GM12878 (cell line): ENCODE measurements around the gene RAI14. TPM values are rescaled to one million over a fixed set of nuclear protein-coding genes. Genes with fewer than 3 reads are reported as not detected.

Source experiments
- ATAC-seq: fragments of 200-7000 bp; cut with Tn5 transposase; 3 replicates; pipeline ENCODE4 v1.9.1; 2020; ENCODE audit warnings: mild to moderate bottlenecking, moderate library complexity
- BruUV-seq: library from RNA; stranded (reverse); fragments of 400-500 nt; replicated peaks from 2 replicates; lab custom pipeline; 2021; lab: Mats Ljungman, UMichigan
- CTCF ChIA-PET: fragments of 300-600 bp; sonication (Branson Sonifier 250); formaldehyde crosslinking; extraction: SDS; loops from one replicate; lab custom pipeline; 2021; ENCODE audit warnings: inconsistent platforms; lab: Yijun Ruan, JAX
- POLR2A ChIA-PET: fragments of 350-600 bp; formaldehyde crosslinking; extraction: SDS; loops from one replicate; lab custom pipeline; 2021; ENCODE audit warnings: inconsistent platforms; lab: Charles Lee
- RAD21 ChIA-PET: fragments of 300-600 bp; sonication (Branson Sonifier 250); formaldehyde crosslinking; loops from one replicate; lab custom pipeline; 2023; ENCODE audit warnings: antibody characterized with exemption; ENCODE audit not compliant: unreplicated experiment; lab: Charles Lee
- SMC1A ChIA-PET: fragments of 300-600 bp; sonication (Branson Sonifier 250); formaldehyde crosslinking; loops from one replicate; lab custom pipeline; 2023; ENCODE audit not compliant: unreplicated experiment, uncharacterized antibody; lab: Charles Lee
- DNase-seq: peaks from one replicate; pipeline ENCODE4 v3.0.0-alpha.2; 2011; ENCODE audit warnings: low read depth, low spot score
- FAIRE-seq: peaks from 3 replicates; lab custom pipeline; 2011; peaks lifted over from hg19 to GRCh38; lab: Jason Lieb, UNC
- H2AFZ ChIP-seq: 2 replicates; pipeline ENCODE4 v1.6.0; 2011; ENCODE audit warnings: low read depth, low read length, control low read depth; ENCODE audit not compliant: control insufficient read depth
- H3K27ac ChIP-seq: 2 replicates; pipeline ENCODE4 v1.5.1; 2011; ENCODE audit warnings: control low read depth; ENCODE audit not compliant: control insufficient read depth, insufficient read depth
- H3K27me3 ChIP-seq, 2 experiments: replicated peaks in 1 of 2; 2 replicates each; pipeline versions ENCODE4 v1.6.0 to v1.6.1; 2011; ENCODE audit warnings: low read length in 1 of 2; ENCODE audit not compliant: control insufficient read depth in 2 of 2, insufficient read depth in 2 of 2
- H3K36me3 ChIP-seq, 2 experiments: 2 replicates each; pipeline ENCODE4 v1.5.1; 2011; ENCODE audit warnings: low read length in 1 of 2; ENCODE audit not compliant: control insufficient read depth in 2 of 2, insufficient read depth in 2 of 2
- H3K4me1 ChIP-seq: 2 replicates; pipeline ENCODE4 v1.6.1; 2011; ENCODE audit warnings: mild to moderate bottlenecking, low read length, moderate library complexity, mixed read lengths; ENCODE audit not compliant: control insufficient read depth, insufficient read depth
- H3K4me2 ChIP-seq: 2 replicates; pipeline ENCODE4 v1.6.0; 2011; ENCODE audit warnings: control low read depth; ENCODE audit not compliant: control insufficient read depth, insufficient read depth
- H3K4me3 ChIP-seq: fragments of 200-600 bp; sonication (generic); 2 replicates; pipeline ENCODE4 v1.5.1; 2016
- H3K79me2 ChIP-seq: 2 replicates; pipeline ENCODE4 v1.6.0; 2011; ENCODE audit warnings: low read length; ENCODE audit not compliant: control insufficient read depth, insufficient read depth
- H3K9ac ChIP-seq: 2 replicates; pipeline ENCODE4 v1.8.0; 2011; ENCODE audit warnings: low read length, control low read depth, mixed read lengths; ENCODE audit not compliant: control insufficient read depth, insufficient read depth
- H3K9me3 ChIP-seq: replicated peaks from 3 replicates; pipeline ENCODE4 v1.5.1; 2011; ENCODE audit warnings: mild to moderate bottlenecking, low read length; ENCODE audit not compliant: control insufficient read depth, insufficient read depth
- H4K20me1 ChIP-seq: 2 replicates; pipeline ENCODE4 v1.6.0; 2011; ENCODE audit not compliant: control insufficient read depth, insufficient read depth
- ASH2L ChIP-seq: fragments of 300-600, 200-600 bp; sonication (generic); IDR thresholded peaks from 2 replicates; pipeline ENCODE4 v1.6.1; 2017; ENCODE audit warnings: low read depth, mild to moderate bottlenecking, borderline replicate concordance
- CBX3 ChIP-seq: fragments of 200-600 bp; sonication (generic); IDR thresholded peaks from 2 replicates; pipeline ENCODE4 v1.6.1; 2016; ENCODE audit warnings: low read depth, borderline replicate concordance
- CEBPB ChIP-seq, 2 experiments: fragments of 150-350 bp in 1 of 2; IDR thresholded peaks; 2 replicates each; pipeline ENCODE4 v1.6.1; 2012 to 2014; ENCODE audit warnings: low read depth in 2 of 2, low read length in 2 of 2, borderline replicate concordance in 1 of 2, inconsistent platforms in 1 of 2
- EP300 ChIP-seq, 2 experiments: fragments of 150-350 bp in 1 of 2; IDR thresholded peaks; 2 replicates each; pipeline ENCODE4 v1.6.1; 2011 to 2012; ENCODE audit warnings: low read depth in 2 of 2, low read length in 2 of 2, borderline replicate concordance in 1 of 2, improper control_type of control experiment in 1 of 2, inconsistent platforms in 1 of 2; ENCODE audit not compliant: control insufficient read depth in 1 of 2
- IRF4 ChIP-seq: IDR thresholded peaks from 2 replicates; pipeline ENCODE4 v1.6.1; 2011; ENCODE audit warnings: low read depth, low read length
- JUNB ChIP-seq: IDR thresholded peaks from 2 replicates; pipeline ENCODE4 v1.6.1; 2016; ENCODE audit warnings: antibody characterized with exemption, mild to moderate bottlenecking
- MAX ChIP-seq: IDR thresholded peaks from 2 replicates; pipeline ENCODE4 v1.6.1; 2012; ENCODE audit warnings: low read depth, low read length, improper control_type of control experiment
- NBN ChIP-seq: fragments of 450-650 bp; IDR thresholded peaks from 2 replicates; pipeline ENCODE4 v1.6.1; 2016
- RB1 ChIP-seq: fragments of 450-650 bp; formaldehyde crosslinking; IDR thresholded peaks from 2 replicates; pipeline ENCODE4 v1.6.1; 2017; ENCODE audit warnings: mild to moderate bottlenecking, borderline replicate concordance
- SIX5 ChIP-seq: IDR thresholded peaks from 2 replicates; pipeline ENCODE4 v1.6.1; 2011; ENCODE audit warnings: mild to moderate bottlenecking, low read depth, low read length, moderate library complexity; ENCODE audit not compliant: severe bottlenecking
- SRF ChIP-seq, 2 experiments: IDR thresholded peaks; 2 replicates each; pipeline ENCODE4 v1.6.1; 2011; ENCODE audit warnings: low read depth in 2 of 2, low read length in 2 of 2, mild to moderate bottlenecking in 1 of 2, moderate library complexity in 1 of 2
- YY1 ChIP-seq: IDR thresholded peaks from 2 replicates; pipeline ENCODE4 v1.6.1; 2011; ENCODE audit warnings: low read depth, mild to moderate bottlenecking, low read length
- ZNF24 ChIP-seq: fragments of 450-650 bp; IDR thresholded peaks from 2 replicates; pipeline ENCODE4 v1.6.1; 2017; ENCODE audit warnings: antibody characterized with exemption, mild to moderate bottlenecking
- ZZZ3 ChIP-seq: IDR thresholded peaks from 2 replicates; pipeline ENCODE4 v1.6.1; 2011; ENCODE audit warnings: low read depth; ENCODE audit not compliant: control insufficient read depth, insufficient read length
- WGBS: methylation state at CpG from one replicate; pipeline ENCODE4 v1.1.6; 2016; ENCODE audit warnings: low lambda C conversion rate; ENCODE audit not compliant: insufficient replicate concordance, insufficient coverage; ENCODE audit errors: missing lambda C conversion rate; 5-methylcytosine and 5-hydroxymethylcytosine counted together
- in situ Hi-C: fragments of 300-500 bp; cut with MboI; formaldehyde crosslinking; loops from 9 replicates; pipeline ENCODE4 v1.14.3; 2018; ENCODE audit warnings: mixed read lengths
- intact Hi-C: fragments of 100-400 bp; cut with micrococcal nuclease; formaldehyde crosslinking; loops from one replicate; pipeline ENCODE4 v1.14.2; 2022; ENCODE audit not compliant: unreplicated experiment
- polyA plus RNA-seq, 11 experiments: library from polyadenylated mRNA; depleted of rRNA in 4 of 11; unstranded in 6 of 11; stranded (reverse) in 5 of 11; fragments of >200 nt; fragmentation: Nextera tagmentation in 4 of 11; fragmentation: Illumina TruSeq in 1 of 11; extraction: Ambion mirVana in 4 of 11; extraction: Trizol in 1 of 11; gene quantifications; 1 replicate in 1 of 11; 2 replicates in 10 of 11; pipeline versions ENCODE4 v1.2.1 to v1.2.3, GENCODE V29; 2011 to 2016; ENCODE audit warnings: inconsistent platforms in 2 of 11, missing spikeins in 2 of 11, low read depth in 1 of 11
- total RNA-seq, 4 experiments: library from RNA; depleted of rRNA in 3 of 4; stranded (reverse); fragments of >200 nt in 3 of 4; fragmentation: Illumina TruSeq in 1 of 4; extraction: Trizol in 1 of 4; gene quantifications; 2 replicates each; pipeline versions ENCODE4 v1.2.1 to v1.2.3, GENCODE V29; 2013 to 2021
- TF ChIP-seq, protein P1 (sequence below): IDR thresholded peaks from 2 replicates; pipeline ENCODE4 v1.6.1; 2011; ENCODE audit warnings: low read depth, mild to moderate bottlenecking, low read length, moderate library complexity, borderline replicate concordance; ENCODE audit errors: extremely low read depth
- TF ChIP-seq, protein P2 (sequence below): fragments of 450-650 bp; IDR thresholded peaks from 2 replicates; pipeline ENCODE4 v1.6.1; 2017; ENCODE audit warnings: low read depth, mild to moderate bottlenecking, moderate library complexity
- TF ChIP-seq, protein P3 (sequence below): fragments of 450-650 bp; IDR thresholded peaks from 2 replicates; pipeline ENCODE4 v1.6.1; 2017; ENCODE audit warnings: antibody characterized with exemption, mild to moderate bottlenecking, moderate library complexity
- TF ChIP-seq, protein P4 (sequence below), 3 experiments: IDR thresholded peaks in 2 of 3; conservative IDR thresholded peaks in 1 of 3; 2 replicates each; pipeline ENCODE4 v1.5.1; 2011; ENCODE audit warnings: low read depth in 3 of 3, low read length in 3 of 3, mild to moderate bottlenecking in 3 of 3, control low read depth in 2 of 3, moderate library complexity in 2 of 3, inconsistent platforms in 1 of 3, mixed read lengths in 1 of 3; ENCODE audit not compliant: control insufficient read depth in 2 of 3, insufficient read depth in 1 of 3; ENCODE audit errors: extremely low read depth in 1 of 3

Gene RAI14
- total and polyA plus RNA-seq, 10 of the 15 experiments (the other 5 are each of a cell fraction or from before 2014, with no cell fraction given), result 0.18 to 4.6 (median 1.9) TPM

GRCh38 chr5:34857894-34858293 is 201.8 kb downstream of the RAI14 start:
- no peaks in the 10 kb centered on the region for H3K36me3 ChIP-seq
- in situ Hi-C loops, result loop anchor here (25.0 kb wide), 1 partner anchor 671 kb away; no protein-coding TSS in a partner anchor
- TF ChIP-seq ZZZ3 (no peak), JUNB (no peak), SRF (IDR thresholded peaks at IDR 0.05; ENCODE audit: low read depth in 2 of 2, low read length in 2 of 2) (no peak), CBX3 (no peak), EP300 (IDR thresholded peaks at IDR 0.05; ENCODE audit: borderline replicate concordance in 1 of 2, control insufficient read depth in 1 of 2, low read depth in 2 of 2, low read length in 2 of 2) (no peak), SIX5 (no peak), IRF4 (no peak), NBN (no peak), CEBPB (IDR thresholded peaks at IDR 0.05; ENCODE audit: borderline replicate concordance in 1 of 2, low read depth in 2 of 2, low read length in 2 of 2) (no peak), ZNF24 (no peak), YY1 (no peak), ASH2L (no peak), MAX (no peak), RB1 (no peak)
- TF ChIP-seq, protein P1, sequence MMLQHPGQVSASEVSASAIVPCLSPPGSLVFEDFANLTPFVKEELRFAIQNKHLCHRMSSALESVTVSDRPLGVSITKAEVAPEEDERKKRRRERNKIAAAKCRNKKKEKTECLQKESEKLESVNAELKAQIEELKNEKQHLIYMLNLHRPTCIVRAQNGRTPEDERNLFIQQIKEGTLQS, result no peak
- TF ChIP-seq, protein P2, sequence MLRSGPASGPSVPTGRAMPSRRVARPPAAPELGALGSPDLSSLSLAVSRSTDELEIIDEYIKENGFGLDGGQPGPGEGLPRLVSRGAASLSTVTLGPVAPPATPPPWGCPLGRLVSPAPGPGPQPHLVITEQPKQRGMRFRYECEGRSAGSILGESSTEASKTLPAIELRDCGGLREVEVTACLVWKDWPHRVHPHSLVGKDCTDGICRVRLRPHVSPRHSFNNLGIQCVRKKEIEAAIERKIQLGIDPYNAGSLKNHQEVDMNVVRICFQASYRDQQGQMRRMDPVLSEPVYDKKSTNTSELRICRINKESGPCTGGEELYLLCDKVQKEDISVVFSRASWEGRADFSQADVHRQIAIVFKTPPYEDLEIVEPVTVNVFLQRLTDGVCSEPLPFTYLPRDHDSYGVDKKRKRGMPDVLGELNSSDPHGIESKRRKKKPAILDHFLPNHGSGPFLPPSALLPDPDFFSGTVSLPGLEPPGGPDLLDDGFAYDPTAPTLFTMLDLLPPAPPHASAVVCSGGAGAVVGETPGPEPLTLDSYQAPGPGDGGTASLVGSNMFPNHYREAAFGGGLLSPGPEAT, result no peak
- TF ChIP-seq, protein P3, sequence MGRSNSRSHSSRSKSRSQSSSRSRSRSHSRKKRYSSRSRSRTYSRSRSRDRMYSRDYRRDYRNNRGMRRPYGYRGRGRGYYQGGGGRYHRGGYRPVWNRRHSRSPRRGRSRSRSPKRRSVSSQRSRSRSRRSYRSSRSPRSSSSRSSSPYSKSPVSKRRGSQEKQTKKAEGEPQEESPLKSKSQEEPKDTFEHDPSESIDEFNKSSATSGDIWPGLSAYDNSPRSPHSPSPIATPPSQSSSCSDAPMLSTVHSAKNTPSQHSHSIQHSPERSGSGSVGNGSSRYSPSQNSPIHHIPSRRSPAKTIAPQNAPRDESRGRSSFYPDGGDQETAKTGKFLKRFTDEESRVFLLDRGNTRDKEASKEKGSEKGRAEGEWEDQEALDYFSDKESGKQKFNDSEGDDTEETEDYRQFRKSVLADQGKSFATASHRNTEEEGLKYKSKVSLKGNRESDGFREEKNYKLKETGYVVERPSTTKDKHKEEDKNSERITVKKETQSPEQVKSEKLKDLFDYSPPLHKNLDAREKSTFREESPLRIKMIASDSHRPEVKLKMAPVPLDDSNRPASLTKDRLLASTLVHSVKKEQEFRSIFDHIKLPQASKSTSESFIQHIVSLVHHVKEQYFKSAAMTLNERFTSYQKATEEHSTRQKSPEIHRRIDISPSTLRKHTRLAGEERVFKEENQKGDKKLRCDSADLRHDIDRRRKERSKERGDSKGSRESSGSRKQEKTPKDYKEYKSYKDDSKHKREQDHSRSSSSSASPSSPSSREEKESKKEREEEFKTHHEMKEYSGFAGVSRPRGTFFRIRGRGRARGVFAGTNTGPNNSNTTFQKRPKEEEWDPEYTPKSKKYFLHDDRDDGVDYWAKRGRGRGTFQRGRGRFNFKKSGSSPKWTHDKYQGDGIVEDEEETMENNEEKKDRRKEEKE, result no peak
- TF ChIP-seq, protein P4, sequence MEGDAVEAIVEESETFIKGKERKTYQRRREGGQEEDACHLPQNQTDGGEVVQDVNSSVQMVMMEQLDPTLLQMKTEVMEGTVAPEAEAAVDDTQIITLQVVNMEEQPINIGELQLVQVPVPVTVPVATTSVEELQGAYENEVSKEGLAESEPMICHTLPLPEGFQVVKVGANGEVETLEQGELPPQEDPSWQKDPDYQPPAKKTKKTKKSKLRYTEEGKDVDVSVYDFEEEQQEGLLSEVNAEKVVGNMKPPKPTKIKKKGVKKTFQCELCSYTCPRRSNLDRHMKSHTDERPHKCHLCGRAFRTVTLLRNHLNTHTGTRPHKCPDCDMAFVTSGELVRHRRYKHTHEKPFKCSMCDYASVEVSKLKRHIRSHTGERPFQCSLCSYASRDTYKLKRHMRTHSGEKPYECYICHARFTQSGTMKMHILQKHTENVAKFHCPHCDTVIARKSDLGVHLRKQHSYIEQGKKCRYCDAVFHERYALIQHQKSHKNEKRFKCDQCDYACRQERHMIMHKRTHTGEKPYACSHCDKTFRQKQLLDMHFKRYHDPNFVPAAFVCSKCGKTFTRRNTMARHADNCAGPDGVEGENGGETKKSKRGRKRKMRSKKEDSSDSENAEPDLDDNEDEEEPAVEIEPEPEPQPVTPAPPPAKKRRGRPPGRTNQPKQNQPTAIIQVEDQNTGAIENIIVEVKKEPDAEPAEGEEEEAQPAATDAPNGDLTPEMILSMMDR (IDR thresholded peaks at IDR 0.05 in 2 of 3, conservative IDR thresholded peaks at IDR 0.05 in 1 of 3; ENCODE audit: control insufficient read depth in 2 of 3, extremely low read depth in 1 of 3, insufficient read depth in 1 of 3, low read depth in 3 of 3, low read length in 3 of 3), result no peak
- H3K27me3 ChIP-seq, result no peaks in the 10 kb centered on the region
- peaks cover 6% of the 10 kb centered on the region for H3K4me1 ChIP-seq
- no peak for ATAC-seq
- CTCF ChIA-PET, result no interaction called here
- RAD21 ChIA-PET, result no interaction called here
- POLR2A ChIA-PET, result no interaction called here
- no TSS peak for BruUV-seq
- WGBS, result 25% methylated on average over 1 of the region's 1 CpG
- H3K9me3 ChIP-seq, result no peaks in the 10 kb centered on the region
- no peak overlapping the region for H3K9ac ChIP-seq
- DNase-seq, result no peak
- H4K20me1 ChIP-seq, result no peaks in the 10 kb centered on the region
- no peak for FAIRE-seq
- H3K4me2 ChIP-seq, result no peak overlapping the region
- intact Hi-C loops, result no loop called here
- no peak overlapping the region for H3K4me3 ChIP-seq
- H3K27ac ChIP-seq, result no peak overlapping the region
- SMC1A ChIA-PET, result no interaction called here
- H3K79me2 ChIP-seq, result no peaks in the 10 kb centered on the region
- H2AFZ ChIP-seq, result no peak overlapping the region
